GM12878 (cell line): ENCODE data around the gene FLAD1. TPM values are rescaled to one million over a fixed set of nuclear protein-coding genes. Genes with fewer than 3 reads are reported as not detected.

Source experiments
- CHD1 ChIP-seq: IDR thresholded peaks from 2 replicates; pipeline ENCODE4 v1.6.1; 2012; ENCODE audit warnings: low read depth, low read length, improper control_type of control experiment
- CHD2 ChIP-seq: IDR thresholded peaks from 2 replicates; pipeline ENCODE4 v1.6.1; 2011; ENCODE audit warnings: low read depth, low read length, improper control_type of control experiment, borderline replicate concordance
- CREB1 ChIP-seq: IDR thresholded peaks from 2 replicates; pipeline ENCODE4 v1.6.1; 2012; ENCODE audit warnings: low read depth, mild to moderate bottlenecking, inconsistent platforms
- CREM ChIP-seq: IDR thresholded peaks from 2 replicates; pipeline ENCODE4 v1.6.1; 2014; ENCODE audit warnings: antibody characterized with exemption, low read depth
- EP300 ChIP-seq, 2 experiments: fragments of 150-350 bp in 1 of 2; IDR thresholded peaks; 2 replicates each; pipeline ENCODE4 v1.6.1; 2011 to 2012; ENCODE audit warnings: low read depth in 2 of 2, low read length in 2 of 2, borderline replicate concordance in 1 of 2, improper control_type of control experiment in 1 of 2, inconsistent platforms in 1 of 2; ENCODE audit not compliant: control insufficient read depth in 1 of 2
- FOXK2 ChIP-seq: fragments of 450-650 bp; IDR thresholded peaks from 2 replicates; pipeline ENCODE4 v1.6.1; 2017; ENCODE audit warnings: mild to moderate bottlenecking, moderate library complexity
- FOXM1 ChIP-seq: IDR thresholded peaks from 2 replicates; pipeline ENCODE4 v1.6.1; 2012; ENCODE audit warnings: low read depth, mild to moderate bottlenecking, inconsistent platforms, low read length, moderate library complexity
- GABPA ChIP-seq: IDR thresholded peaks from 2 replicates; pipeline ENCODE4 v1.6.1; 2014; ENCODE audit warnings: antibody characterized with exemption, low read depth, mild to moderate bottlenecking, inconsistent platforms
- GATAD2B ChIP-seq: fragments of 450-650 bp; conservative IDR thresholded peaks from 2 replicates; pipeline ENCODE4 v1.6.1; 2017; ENCODE audit warnings: low read depth, mild to moderate bottlenecking, moderate library complexity
- HCFC1 ChIP-seq: fragments of 150-350 bp; IDR thresholded peaks from 2 replicates; pipeline ENCODE4 v1.6.1; 2014; ENCODE audit warnings: low read length
- HDGF ChIP-seq: fragments of 450-650 bp; IDR thresholded peaks from 2 replicates; pipeline ENCODE4 v1.6.1; 2016; ENCODE audit warnings: antibody characterized with exemption
- KLF5 ChIP-seq: fragments of 450-650 bp; IDR thresholded peaks from 2 replicates; pipeline ENCODE4 v1.6.1; 2014; ENCODE audit warnings: mild to moderate bottlenecking; ENCODE audit not compliant: partially characterized antibody
- MEF2A ChIP-seq: IDR thresholded peaks from 2 replicates; pipeline ENCODE4 v1.6.1; 2011; ENCODE audit warnings: low read depth, mild to moderate bottlenecking, low read length, moderate library complexity; ENCODE audit not compliant: insufficient read depth
- MXI1 ChIP-seq: fragments of 150-350 bp; IDR thresholded peaks from 2 replicates; pipeline ENCODE4 v1.6.1; 2011; ENCODE audit warnings: low read depth, mild to moderate bottlenecking, inconsistent platforms, low read length, improper control_type of control experiment
- NFIC ChIP-seq: IDR thresholded peaks from 2 replicates; pipeline ENCODE4 v1.6.1; 2012; ENCODE audit warnings: low read depth, mild to moderate bottlenecking, inconsistent platforms, low read length, moderate library complexity
- NFYB ChIP-seq: IDR thresholded peaks from 2 replicates; pipeline ENCODE4 v1.6.1; 2011; ENCODE audit warnings: low read depth, mild to moderate bottlenecking, low read length, improper control_type of control experiment, moderate library complexity; ENCODE audit not compliant: insufficient read depth
- PAX5 ChIP-seq: IDR thresholded peaks from 2 replicates; pipeline ENCODE4 v1.6.1; 2011; ENCODE audit warnings: low read depth, low read length, borderline replicate concordance
- POLR2A ChIP-seq: IDR thresholded peaks from 2 replicates; pipeline ENCODE4 v1.6.1; 2011; ENCODE audit warnings: low read depth, mild to moderate bottlenecking, low read length
- RFX5 ChIP-seq: IDR thresholded peaks from 2 replicates; pipeline ENCODE4 v1.6.1; 2011; ENCODE audit warnings: low read depth, low read length, improper control_type of control experiment
- SIN3A ChIP-seq: IDR thresholded peaks from 2 replicates; pipeline ENCODE4 v1.6.1; 2012; ENCODE audit warnings: low read depth, low read length, improper control_type of control experiment
- SMC3 ChIP-seq: IDR thresholded peaks from 2 replicates; pipeline ENCODE4 v1.6.1; 2011; ENCODE audit warnings: low read length, improper control_type of control experiment, borderline replicate concordance
- SREBF1 ChIP-seq: IDR thresholded peaks from 2 replicates; pipeline ENCODE4 v1.6.1; 2012; ENCODE audit warnings: mild to moderate bottlenecking, low read length
- STAT1 ChIP-seq: fragments of 450-650 bp; conservative IDR thresholded peaks from 2 replicates; pipeline ENCODE4 v1.6.1; 2014; ENCODE audit warnings: antibody characterized with exemption, mild to moderate bottlenecking
- ZNF207 ChIP-seq: fragments of 450-650 bp; IDR thresholded peaks from 2 replicates; pipeline ENCODE4 v1.6.1; 2014; ENCODE audit warnings: antibody characterized with exemption, mild to moderate bottlenecking, borderline replicate concordance
- ZNF622 ChIP-seq: fragments of 450-650 bp; IDR thresholded peaks from 2 replicates; pipeline ENCODE4 v1.6.1; 2017; ENCODE audit warnings: mild to moderate bottlenecking, inconsistent platforms
- ZSCAN29 ChIP-seq: fragments of 450-650 bp; IDR thresholded peaks from 2 replicates; pipeline ENCODE4 v1.6.1; 2017; ENCODE audit warnings: mild to moderate bottlenecking, moderate library complexity
- ZZZ3 ChIP-seq: IDR thresholded peaks from 2 replicates; pipeline ENCODE4 v1.6.1; 2011; ENCODE audit warnings: low read depth; ENCODE audit not compliant: control insufficient read depth, insufficient read length
- polyA plus RNA-seq, 11 experiments: library from polyadenylated mRNA; depleted of rRNA in 4 of 11; unstranded in 6 of 11; stranded (reverse) in 5 of 11; fragments of >200 nt; fragmentation: Nextera tagmentation in 4 of 11; fragmentation: Illumina TruSeq in 1 of 11; extraction: Ambion mirVana in 4 of 11; extraction: Trizol in 1 of 11; gene quantifications; 1 replicate in 1 of 11; 2 replicates in 10 of 11; pipeline versions ENCODE4 v1.2.1 to v1.2.3, GENCODE V29; 2011 to 2016; ENCODE audit warnings: inconsistent platforms in 2 of 11, missing spikeins in 2 of 11, low read depth in 1 of 11
- total RNA-seq, 4 experiments: library from RNA; depleted of rRNA in 3 of 4; stranded (reverse); fragments of >200 nt in 3 of 4; fragmentation: Illumina TruSeq in 1 of 4; extraction: Trizol in 1 of 4; gene quantifications; 2 replicates each; pipeline versions ENCODE4 v1.2.1 to v1.2.3, GENCODE V29; 2013 to 2021
- TF ChIP-seq, protein P1 (sequence below): fragments of 450-650 bp; IDR thresholded peaks from 2 replicates; pipeline ENCODE4 v1.6.1; 2018; ENCODE audit warnings: mild to moderate bottlenecking, low read depth, moderate library complexity; ENCODE audit not compliant: partially characterized antibody

FLAD1 gene
- total and polyA plus RNA-seq, 10 of the 15 experiments (the other 5 are each of a cell fraction or from before 2014, with no cell fraction given) = 22.9 to 93.4 (median 56.6) TPM

DNA sequence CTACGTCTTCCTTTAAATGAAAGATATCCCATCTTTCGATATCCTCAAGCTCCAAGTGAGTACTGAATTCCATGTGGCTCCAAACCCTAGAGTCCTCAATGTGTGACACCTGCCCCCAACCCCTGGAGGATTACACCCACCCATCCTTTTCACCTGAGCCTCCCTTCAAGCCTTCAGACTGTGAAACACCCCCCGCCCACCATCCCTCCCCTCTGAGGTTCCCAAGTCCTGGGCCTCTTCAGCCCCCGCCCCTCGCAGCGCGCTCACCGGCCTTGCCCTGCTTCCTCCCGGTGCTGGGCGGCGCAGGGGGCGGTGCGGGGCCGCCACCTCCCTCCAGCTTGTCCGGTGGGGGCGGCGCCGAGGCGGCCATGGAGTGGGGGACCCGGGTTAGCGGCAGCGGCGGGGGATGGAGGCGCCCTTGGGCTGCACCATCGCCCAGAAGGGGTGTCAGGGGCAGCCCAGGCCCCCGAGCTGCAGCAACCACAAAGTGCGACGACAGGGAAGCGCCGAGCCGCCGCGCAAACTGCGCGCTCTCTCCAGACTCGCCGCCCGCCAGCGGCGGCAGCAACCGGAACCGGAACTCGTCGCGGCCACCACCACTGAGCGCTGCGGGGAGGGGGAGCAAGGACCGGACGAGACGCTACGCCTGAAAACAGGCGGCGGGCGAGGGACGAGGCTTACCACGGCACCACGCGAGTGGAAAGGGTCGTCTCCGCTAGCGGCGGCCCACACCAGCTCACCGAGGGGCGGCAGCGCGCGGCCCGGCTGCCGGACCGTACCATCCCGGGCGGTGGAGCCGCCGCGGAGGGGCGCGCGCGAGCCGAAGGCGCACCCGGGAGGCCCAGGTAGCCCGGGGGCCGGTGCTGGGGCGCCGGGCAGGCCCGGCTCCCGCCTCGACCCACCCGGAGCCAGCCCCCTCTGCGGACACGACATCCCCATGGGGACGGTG, 21.7 kb upstream of the FLAD1 start, which contains the start of gene PYGO2 (continued):
- TF ChIP-seq CREB1 = peak; percentile 48; the same call in 1 of the 2 replicates
- TF ChIP-seq SIN3A = no peak; the same call in 1 of the 2 replicates
- peak; percentile 98 for TF ChIP-seq KLF5
- no peak for TF ChIP-seq ZZZ3
- TF ChIP-seq FOXK2 = peak; percentile 97
- TF ChIP-seq NFIC = no peak
- peak; percentile 89; the same call in 1 of the 2 replicates for TF ChIP-seq GATAD2B
- 0 out of 2 replicates have a peak, but pooled peaks have one; percentile 18 for TF ChIP-seq HDGF
- TF ChIP-seq ZNF207 = peak; percentile 93
- TF ChIP-seq CHD2 = 0 out of 2 replicates have a peak, but pooled peaks have one; percentile 9
- peak; percentile 85 for TF ChIP-seq GABPA
- TF ChIP-seq CHD1 = peak; percentile 96
- peak; percentile 61 for TF ChIP-seq MXI1
- TF ChIP-seq EP300 (IDR thresholded peaks at IDR 0.05; ENCODE audit: borderline replicate concordance in 1 of 2, control insufficient read depth in 1 of 2, low read depth in 2 of 2, low read length in 2 of 2) = no peak
- TF ChIP-seq SREBF1 = peak; percentile 87
- TF ChIP-seq MEF2A = no peak
- TF ChIP-seq ZSCAN29 = peak; percentile 85
- TF ChIP-seq, protein P1, sequence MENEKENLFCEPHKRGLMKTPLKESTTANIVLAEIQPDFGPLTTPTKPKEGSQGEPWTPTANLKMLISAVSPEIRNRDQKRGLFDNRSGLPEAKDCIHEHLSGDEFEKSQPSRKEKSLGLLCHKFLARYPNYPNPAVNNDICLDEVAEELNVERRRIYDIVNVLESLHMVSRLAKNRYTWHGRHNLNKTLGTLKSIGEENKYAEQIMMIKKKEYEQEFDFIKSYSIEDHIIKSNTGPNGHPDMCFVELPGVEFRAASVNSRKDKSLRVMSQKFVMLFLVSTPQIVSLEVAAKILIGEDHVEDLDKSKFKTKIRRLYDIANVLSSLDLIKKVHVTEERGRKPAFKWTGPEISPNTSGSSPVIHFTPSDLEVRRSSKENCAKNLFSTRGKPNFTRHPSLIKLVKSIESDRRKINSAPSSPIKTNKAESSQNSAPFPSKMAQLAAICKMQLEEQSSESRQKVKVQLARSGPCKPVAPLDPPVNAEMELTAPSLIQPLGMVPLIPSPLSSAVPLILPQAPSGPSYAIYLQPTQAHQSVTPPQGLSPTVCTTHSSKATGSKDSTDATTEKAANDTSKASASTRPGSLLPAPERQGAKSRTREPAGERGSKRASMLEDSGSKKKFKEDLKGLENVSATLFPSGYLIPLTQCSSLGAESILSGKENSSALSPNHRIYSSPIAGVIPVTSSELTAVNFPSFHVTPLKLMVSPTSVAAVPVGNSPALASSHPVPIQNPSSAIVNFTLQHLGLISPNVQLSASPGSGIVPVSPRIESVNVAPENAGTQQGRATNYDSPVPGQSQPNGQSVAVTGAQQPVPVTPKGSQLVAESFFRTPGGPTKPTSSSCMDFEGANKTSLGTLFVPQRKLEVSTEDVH = no peak
- TF ChIP-seq PAX5 = peak; percentile 17
- no peak for TF ChIP-seq FOXM1
- TF ChIP-seq POLR2A = peak; percentile 95
- TF ChIP-seq CREM = no peak; the same call in 1 of the 2 replicates
- no peak for TF ChIP-seq SMC3
- no peak for TF ChIP-seq RFX5
- TF ChIP-seq STAT1 = 0 out of 2 replicates have a peak, but pooled peaks have one; percentile 42
- TF ChIP-seq HCFC1 = peak; percentile 50
- no peak for TF ChIP-seq ZNF622
- TF ChIP-seq NFYB = no peak
